Ishikawa (cell line): ENCODE measurements around the gene PLPPR4.

Source experiments
- CEBPB ChIP-seq: IDR thresholded peaks from 2 replicates; pipeline ENCODE4 v1.6.1; 2012
- CREB1 ChIP-seq: IDR thresholded peaks from 2 replicates; pipeline ENCODE4 v1.6.1; 2012; ENCODE audit warnings: low read depth
- EGR1 ChIP-seq: IDR thresholded peaks from 2 replicates; pipeline ENCODE4 v1.6.1; 2012
- EP300 ChIP-seq: IDR thresholded peaks from 2 replicates; pipeline ENCODE4 v1.6.1; 2012; ENCODE audit warnings: borderline replicate concordance
- FOXM1 ChIP-seq: IDR thresholded peaks from 2 replicates; pipeline ENCODE4 v1.6.1; 2012; ENCODE audit warnings: low read depth, borderline replicate concordance
- MAX ChIP-seq: IDR thresholded peaks from 2 replicates; pipeline ENCODE4 v1.6.1; 2012
- NFIC ChIP-seq: IDR thresholded peaks from 2 replicates; pipeline ENCODE4 v1.6.1; 2012
- RAD21 ChIP-seq: IDR thresholded peaks from 2 replicates; pipeline ENCODE4 v1.6.1; 2012; ENCODE audit warnings: low read depth
- REST ChIP-seq: IDR thresholded peaks from 2 replicates; pipeline ENCODE4 v1.6.1; 2012; ENCODE audit warnings: low read depth, mild to moderate bottlenecking
- TAF1 ChIP-seq: IDR thresholded peaks from 2 replicates; pipeline ENCODE4 v1.6.1; 2012; ENCODE audit warnings: low read depth, mild to moderate bottlenecking
- TCF12 ChIP-seq: IDR thresholded peaks from 2 replicates; pipeline ENCODE4 v1.6.1; 2012; ENCODE audit warnings: low read depth
- USF1 ChIP-seq: IDR thresholded peaks from 2 replicates; pipeline ENCODE4 v1.6.1; 2012
- YY1 ChIP-seq: IDR thresholded peaks from 2 replicates; pipeline ENCODE4 v1.6.1; 2012; ENCODE audit warnings: low read depth
- ZBTB7A ChIP-seq: IDR thresholded peaks from 2 replicates; pipeline ENCODE4 v1.6.1; 2012; ENCODE audit warnings: low read depth

- TF ChIP-seq REST (no peak), EP300 (no peak), YY1 (no peak), MAX (no peak), EGR1 (no peak), NFIC (no peak), RAD21 (no peak), CREB1 (no peak), USF1 (no peak), FOXM1 (no peak), CEBPB (no peak), TAF1 (no peak), TCF12 (no peak), ZBTB7A (no peak)
Observed at GRCh38 chr1:99268021-99268420, 3.7 kb downstream of the PLPPR4 start.
